PC-3 (cell line): ENCODE data around the gene GALNTL6. TPM values are rescaled to one million over a fixed set of nuclear protein-coding genes. Genes with fewer than 3 reads are reported as not detected.

ENCODE experiments used
- ATAC-seq: fragments of 200-7000 bp; cut with Tn5 transposase; 2 replicates; pipeline ENCODE4 v1.9.1; 2020; ENCODE audit warnings: mild to moderate bottlenecking, moderate library complexity
- BruUV-seq: library from RNA; stranded (reverse); fragments of 400-500 nt; replicated peaks from 2 replicates; lab custom pipeline; 2021; lab: Mats Ljungman, UMichigan
- CTCF ChIA-PET: fragments of 300-600 bp; sonication (Branson Sonifier 250); formaldehyde crosslinking; loops from one replicate; lab custom pipeline; 2022; ENCODE audit warnings: antibody characterized with exemption; lab: Charles Lee
- POLR2A ChIA-PET: fragments of 300-600 bp; sonication (Branson Sonifier 250); formaldehyde crosslinking; loops from one replicate; lab custom pipeline; 2022; ENCODE audit warnings: antibody characterized with exemption; ENCODE audit not compliant: unreplicated experiment; lab: Charles Lee
- DNase-seq: peaks from one replicate; pipeline ENCODE4 v3.0.0-alpha.2; 2015
- H2AFZ ChIP-seq: fragments of 300-600 bp; sonication (generic); 2 replicates; pipeline ENCODE4 v1.6.0; 2016; ENCODE audit warnings: antibody characterized with exemption, low read length
- H3F3A ChIP-seq: fragments of 300-600 bp; sonication (generic); one replicate; pipeline ENCODE4 v1.6.0; 2017; ENCODE audit warnings: antibody characterized with exemption, low read length, control low read depth, mild to moderate bottlenecking; ENCODE audit not compliant: unreplicated experiment
- H3K27ac ChIP-seq: fragments of 300-600 bp; sonication (generic); 2 replicates; pipeline ENCODE4 v1.5.1; 2016; ENCODE audit warnings: mild to moderate bottlenecking, low read length
- H3K27me3 ChIP-seq: fragments of 300-600 bp; sonication (generic); 2 replicates; pipeline ENCODE4 v1.6.1; 2016; ENCODE audit warnings: low read length, mixed read lengths
- H3K36me3 ChIP-seq: fragments of 300-600 bp; sonication (generic); 2 replicates; pipeline ENCODE4 v1.6.1; 2016; ENCODE audit warnings: low read depth, mixed run types, low read length, mixed read lengths
- H3K4me1 ChIP-seq: fragments of 300-600 bp; sonication (generic); 2 replicates; pipeline ENCODE4 v1.5.1; 2016; ENCODE audit warnings: low read length; ENCODE audit not compliant: insufficient read depth
- H3K4me2 ChIP-seq: fragments of 300-600 bp; sonication (generic); 2 replicates; pipeline ENCODE4 v1.6.0; 2016; ENCODE audit warnings: low read length
- H3K4me3 ChIP-seq: fragments of 300-600 bp; sonication (generic); 2 replicates; pipeline ENCODE4 v1.5.1; 2016; ENCODE audit warnings: mild to moderate bottlenecking, low read length, mixed read lengths
- H3K79me2 ChIP-seq: fragments of 300-600 bp; sonication (generic); 2 replicates; pipeline ENCODE4 v1.6.1; 2017; ENCODE audit warnings: low read length, mixed read lengths
- H3K9ac ChIP-seq: fragments of 300-600 bp; sonication (generic); 2 replicates; pipeline ENCODE4 v1.6.0; 2016; ENCODE audit warnings: mild to moderate bottlenecking, low read length
- H3K9me2 ChIP-seq: fragments of 300-600 bp; sonication (generic); replicated peaks from 2 replicates; pipeline ENCODE4 v1.6.1; 2016; ENCODE audit warnings: mixed run types, low read length, mixed read lengths
- H3K9me3 ChIP-seq: fragments of 300-600 bp; sonication (generic); 2 replicates; pipeline ENCODE4 v1.6.1; 2016; ENCODE audit warnings: low read length, mixed read lengths
- H4K20me1 ChIP-seq: fragments of 300-600 bp; sonication (generic); 2 replicates; pipeline ENCODE4 v1.6.1; 2016; ENCODE audit warnings: low read length, mixed read lengths
- CTCF ChIP-seq: fragments of 300-600 bp; sonication (generic); conservative IDR thresholded peaks from 2 replicates; pipeline ENCODE4 v1.5.1; 2017; ENCODE audit warnings: antibody characterized with exemption, low read depth, mild to moderate bottlenecking, low read length
- EZH2 ChIP-seq: fragments of 300-600 bp; sonication (generic); IDR thresholded peaks from one replicate; pipeline ENCODE4 v1.6.1; 2017; ENCODE audit warnings: antibody characterized with exemption, mild to moderate bottlenecking, low read length; ENCODE audit not compliant: unreplicated experiment
- EZH2phosphoT487 ChIP-seq: fragments of 300-600 bp; sonication (generic); IDR thresholded peaks from 2 replicates; pipeline ENCODE4 v1.6.1; 2018; ENCODE audit warnings: mild to moderate bottlenecking, antibody characterized with exemption, low read length, borderline replicate concordance
- intact Hi-C: fragments of 100-400 bp; cut with micrococcal nuclease; formaldehyde crosslinking; loops from 2 replicates; pipeline ENCODE4 v1.9.0; 2023
- total RNA-seq: library from RNA; depleted of rRNA; stranded (reverse); fragments of >200 nt; gene quantifications from 2 replicates; pipeline ENCODE4 v1.2.3, GENCODE V29; 2014

Gene GALNTL6
- total RNA-seq, 1 experiment from 2014 or later, result not detected

DNA sequence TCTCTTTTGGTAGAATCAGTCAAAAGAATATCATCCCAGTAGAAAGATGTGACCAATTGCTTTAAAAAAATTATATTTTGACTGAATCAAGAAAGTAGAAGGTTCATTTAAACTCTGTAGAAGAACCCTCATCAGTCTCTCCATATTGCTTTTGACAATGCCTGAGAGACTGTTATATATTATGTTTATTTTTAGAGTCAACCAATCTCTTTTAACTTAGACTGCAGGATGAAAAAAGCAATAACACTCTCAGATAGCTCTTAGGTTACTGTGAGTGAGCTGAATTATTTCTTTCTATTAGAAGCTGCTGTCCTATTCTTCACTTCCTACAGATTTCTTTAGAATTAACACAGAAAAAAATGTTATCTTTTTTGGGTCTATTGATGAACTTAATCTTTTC is 38.1 kb downstream of the GALNTL6 start:
- Histone ChIP-seq H3K9me3 (no peaks in the 10 kb centered on the region), H3F3A (no peaks in the 10 kb centered on the region), H3K4me3 (no peak overlapping the region), H2AFZ (no peak overlapping the region), H3K9me2 (no peaks in the 10 kb centered on the region), H3K4me2 (no peak overlapping the region), H3K36me3 (no peaks in the 10 kb centered on the region), H3K79me2 (no peaks in the 10 kb centered on the region), H4K20me1 (no peaks in the 10 kb centered on the region), H3K27me3 (no peaks in the 10 kb centered on the region), H3K9ac (no peak overlapping the region), H3K27ac (no peak overlapping the region), H3K4me1 (no peaks in the 10 kb centered on the region)
- CTCF ChIA-PET, result no interaction called here
- no TSS peak for BruUV-seq
- intact Hi-C loops, result no loop called here
- TF ChIP-seq CTCF (no peak), EZH2 (no peak), EZH2phosphoT487 (no peak)
- POLR2A ChIA-PET, result no interaction called here
- DNase-seq (no peak), ATAC-seq (no peak)

DNA sequence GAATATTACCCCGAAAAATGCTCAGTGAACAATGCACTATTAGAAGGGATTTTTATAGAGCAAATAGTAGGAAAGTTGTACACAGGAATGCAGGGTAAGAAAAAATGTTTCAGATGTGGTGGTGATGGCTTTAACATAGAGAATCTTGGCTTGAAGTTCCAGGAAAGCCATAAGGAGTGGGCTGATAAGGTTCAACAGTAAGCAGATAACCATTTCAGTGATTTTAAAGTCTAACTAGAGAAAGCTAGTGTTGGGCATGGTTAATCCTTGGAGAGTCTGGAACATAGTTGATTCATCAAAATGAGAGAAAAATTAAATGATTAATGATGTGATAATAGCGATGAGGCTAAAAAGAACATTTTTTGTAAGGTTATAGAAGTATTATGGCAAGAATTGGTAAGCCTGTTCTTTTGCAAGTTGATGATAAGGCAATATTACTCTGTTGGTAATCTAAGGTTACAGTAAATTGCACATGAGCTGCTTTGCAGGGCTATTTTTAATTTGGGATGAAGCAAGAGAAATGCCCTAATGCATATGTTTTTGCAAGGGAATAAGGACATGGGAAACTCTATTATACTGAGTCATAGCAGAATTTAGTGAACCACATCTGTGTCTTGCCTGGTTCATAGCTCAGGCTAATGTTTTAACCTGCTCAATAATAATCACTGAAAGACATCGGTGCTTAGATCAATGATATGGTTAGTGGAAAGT is 44.3 kb downstream of the GALNTL6 start:
- CTCF ChIA-PET, result no interaction called here
- H3K9ac ChIP-seq, result no peak overlapping the region
- intact Hi-C loops, result no loop called here
- no TSS peak for BruUV-seq
- no peaks in the 10 kb centered on the region for H3K9me3 ChIP-seq
- no peak overlapping the region for H3K4me3 ChIP-seq
- no peak overlapping the region for H2AFZ ChIP-seq
- no peaks in the 10 kb centered on the region for H3K79me2 ChIP-seq
- ATAC-seq (no peak), DNase-seq (no peak)
- H3K27me3 ChIP-seq, result no peaks in the 10 kb centered on the region
- H3K4me2 ChIP-seq, result no peak overlapping the region
- H3K27ac ChIP-seq, result no peak overlapping the region
- H3F3A ChIP-seq, result no peaks in the 10 kb centered on the region
- no peaks in the 10 kb centered on the region for H3K4me1 ChIP-seq
- no peaks in the 10 kb centered on the region for H3K9me2 ChIP-seq
- no peaks in the 10 kb centered on the region for H4K20me1 ChIP-seq
- no peaks in the 10 kb centered on the region for H3K36me3 ChIP-seq
- POLR2A ChIA-PET, result no interaction called here
- TF ChIP-seq EZH2phosphoT487, result no peak
- no peak for TF ChIP-seq CTCF
- TF ChIP-seq EZH2, result no peak

- Histone ChIP-seq H3K9me2 (no peaks in the 10 kb centered on the region), H3K4me3 (no peak overlapping the region)
These were observed 62.1 kb downstream of the GALNTL6 start for GRCh38 chr4:171875291-171875690.

More at GRCh38 chr4:171875291-171875690, 62.1 kb downstream of the GALNTL6 start:
- BruUV-seq, result no TSS peak
- ChIA-PET CTCF (no interaction called here), POLR2A (no interaction called here)
- Histone ChIP-seq H3K36me3 (no peaks in the 10 kb centered on the region), H3F3A (no peaks in the 10 kb centered on the region), H2AFZ (no peak overlapping the region), H3K79me2 (no peaks in the 10 kb centered on the region), H3K9ac (no peak overlapping the region), H3K4me2 (no peak overlapping the region), H3K4me1 (no peaks in the 10 kb centered on the region), H3K9me3 (no peaks in the 10 kb centered on the region), H3K27me3 (no peaks in the 10 kb centered on the region), H3K27ac (no peak overlapping the region), H4K20me1 (no peaks in the 10 kb centered on the region)
- intact Hi-C loops, result no loop called here
- ATAC-seq (no peak), DNase-seq (no peak)
- TF ChIP-seq EZH2 (no peak), EZH2phosphoT487 (no peak)
